Epithelial cell of esophagus (primary cell): ENCODE measurements around the gene MMP17.

Source experiments
- DNase-seq: peaks from one replicate; pipeline ENCODE4 v3.0.0; 2010; ENCODE audit warnings: low read depth
- H3K4me3 ChIP-seq: 2 replicates; pipeline ENCODE4 v1.5.1; 2011; ENCODE audit warnings: mild to moderate bottlenecking, low read length, control low read depth
- TF ChIP-seq, protein P1 (sequence below): IDR thresholded peaks from 2 replicates; pipeline ENCODE4 v1.5.1; 2011; ENCODE audit warnings: low read depth, mild to moderate bottlenecking, low read length, control low read depth, inconsistent platforms; ENCODE audit not compliant: insufficient read depth; ENCODE audit errors: missing control alignments

The MMP17 gene

DNA sequence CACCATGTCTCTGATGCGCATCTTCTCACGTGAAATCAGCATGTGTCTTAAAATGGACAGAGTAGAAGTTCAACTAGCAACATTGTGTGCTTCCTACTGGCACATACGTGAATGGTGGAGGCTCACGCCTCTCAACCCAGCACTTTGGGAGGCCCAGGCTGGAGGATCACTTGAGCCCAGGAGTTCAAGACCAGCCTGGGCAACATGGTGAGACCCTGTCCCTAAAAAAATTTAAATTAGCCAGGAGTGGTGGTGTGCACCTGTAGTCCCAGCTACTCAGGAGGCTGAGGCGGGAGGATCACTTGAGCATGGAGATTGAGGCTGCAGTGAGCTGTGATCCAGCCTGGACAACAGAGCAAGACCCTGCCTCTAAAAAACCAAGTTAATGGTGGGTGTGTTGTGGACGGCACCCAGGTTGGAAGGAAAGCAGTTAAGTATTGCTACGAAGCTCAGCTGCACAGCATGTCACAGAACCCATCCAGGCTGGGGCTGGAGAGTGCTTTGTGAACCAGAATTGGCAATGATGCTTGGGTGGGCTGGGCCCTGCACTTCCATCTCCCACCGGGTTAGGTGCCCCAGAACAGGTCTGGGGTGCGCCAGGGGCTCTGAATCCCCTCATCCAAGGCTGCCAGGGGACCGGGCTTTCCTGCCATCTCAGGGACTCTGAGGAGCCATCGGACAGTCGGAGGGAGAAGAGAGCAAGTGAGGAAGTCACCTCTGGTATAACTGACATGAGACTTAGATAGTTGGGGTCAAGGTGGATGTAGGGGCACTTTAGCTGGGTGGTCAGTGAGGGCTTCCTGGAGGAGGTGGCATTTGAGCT lies 33.3 kb downstream of the MMP17 start:
- no peak overlapping the region for H3K4me3 ChIP-seq
- no peak for DNase-seq
- TF ChIP-seq, protein P1, sequence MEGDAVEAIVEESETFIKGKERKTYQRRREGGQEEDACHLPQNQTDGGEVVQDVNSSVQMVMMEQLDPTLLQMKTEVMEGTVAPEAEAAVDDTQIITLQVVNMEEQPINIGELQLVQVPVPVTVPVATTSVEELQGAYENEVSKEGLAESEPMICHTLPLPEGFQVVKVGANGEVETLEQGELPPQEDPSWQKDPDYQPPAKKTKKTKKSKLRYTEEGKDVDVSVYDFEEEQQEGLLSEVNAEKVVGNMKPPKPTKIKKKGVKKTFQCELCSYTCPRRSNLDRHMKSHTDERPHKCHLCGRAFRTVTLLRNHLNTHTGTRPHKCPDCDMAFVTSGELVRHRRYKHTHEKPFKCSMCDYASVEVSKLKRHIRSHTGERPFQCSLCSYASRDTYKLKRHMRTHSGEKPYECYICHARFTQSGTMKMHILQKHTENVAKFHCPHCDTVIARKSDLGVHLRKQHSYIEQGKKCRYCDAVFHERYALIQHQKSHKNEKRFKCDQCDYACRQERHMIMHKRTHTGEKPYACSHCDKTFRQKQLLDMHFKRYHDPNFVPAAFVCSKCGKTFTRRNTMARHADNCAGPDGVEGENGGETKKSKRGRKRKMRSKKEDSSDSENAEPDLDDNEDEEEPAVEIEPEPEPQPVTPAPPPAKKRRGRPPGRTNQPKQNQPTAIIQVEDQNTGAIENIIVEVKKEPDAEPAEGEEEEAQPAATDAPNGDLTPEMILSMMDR, result no peak

DNA sequence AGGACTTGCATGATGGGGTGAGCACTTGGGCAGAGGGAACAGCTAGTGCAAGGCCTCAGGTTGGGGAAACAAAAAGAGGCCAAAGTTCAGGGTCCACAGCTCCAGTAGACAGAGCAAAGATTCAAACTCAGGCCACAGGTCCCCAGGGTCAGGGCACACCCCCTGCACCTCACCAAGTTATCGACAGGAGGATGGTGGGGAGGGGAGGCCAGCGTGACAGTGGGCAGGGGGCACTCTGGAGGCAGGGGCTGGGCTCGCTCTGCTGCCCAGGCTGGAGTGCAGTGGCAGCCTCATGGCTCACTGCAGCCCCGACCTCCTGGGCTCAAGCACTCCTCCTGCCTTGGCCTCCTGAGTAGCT lies 33.9 kb downstream of the MMP17 start:
- no peak for DNase-seq
- no peak overlapping the region for H3K4me3 ChIP-seq
- TF ChIP-seq, protein P1, result no peak

DNA sequence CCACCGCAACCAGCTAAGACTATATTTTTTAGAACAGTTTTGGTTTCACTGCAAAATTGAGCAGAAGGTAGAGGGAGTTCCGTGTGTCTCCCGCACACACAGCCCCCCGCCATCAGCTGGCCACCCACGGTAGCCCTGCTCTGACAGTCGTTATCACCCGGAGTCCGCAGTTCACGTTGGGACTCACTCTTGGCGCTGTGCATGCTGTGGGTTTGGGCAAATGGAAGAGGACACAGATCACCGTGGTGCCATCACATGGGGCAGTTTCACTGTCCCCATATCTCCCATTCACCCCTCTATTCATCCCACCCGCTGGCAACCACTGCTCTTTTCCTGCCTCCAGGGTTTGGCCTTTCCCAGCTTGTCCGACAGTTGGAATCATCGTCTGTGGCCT lies 34.4 kb downstream of the MMP17 start:
- TF ChIP-seq, protein P1, result no peak
- DNase-seq, result no peak
- no peak overlapping the region for H3K4me3 ChIP-seq

DNA sequence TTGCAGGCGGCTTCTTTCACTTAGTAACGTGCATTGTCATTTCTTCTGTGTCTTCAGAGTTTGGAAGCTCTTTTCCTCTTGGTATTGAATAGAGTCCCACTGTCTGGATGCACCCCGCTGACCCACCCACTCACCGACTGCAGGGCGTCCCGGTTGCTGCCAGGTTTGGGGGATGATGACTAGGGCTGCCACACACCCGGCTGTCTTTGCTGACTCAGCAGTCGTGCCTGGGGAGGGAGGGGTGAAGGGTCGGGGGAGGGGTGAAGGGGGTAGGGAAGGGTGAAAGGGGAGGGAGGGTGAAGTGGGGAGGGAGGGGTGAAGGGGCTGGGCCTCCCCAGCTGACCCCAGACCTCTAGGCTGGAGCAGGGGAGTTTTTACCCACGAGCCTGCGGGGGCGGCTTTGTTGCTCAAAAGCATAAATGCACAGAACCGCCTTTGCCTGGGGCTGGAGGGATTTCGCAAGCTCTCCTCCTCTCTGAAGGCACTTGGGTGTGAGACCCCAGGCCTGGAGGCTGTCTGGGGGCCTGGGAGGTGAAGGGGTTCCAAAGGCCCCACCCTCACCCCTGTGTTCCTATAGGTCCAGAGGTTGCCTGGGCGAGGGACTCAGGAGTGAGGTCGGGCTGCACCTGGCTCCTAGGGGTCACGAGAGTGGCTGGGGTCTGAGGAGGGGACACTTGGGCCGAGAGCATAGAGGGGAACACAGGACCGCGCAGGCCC lies 35.0 kb downstream of the MMP17 start:
- peak; percentile 45 for DNase-seq
- TF ChIP-seq, protein P1, result no peak
- no peak overlapping the region for H3K4me3 ChIP-seq

DNA sequence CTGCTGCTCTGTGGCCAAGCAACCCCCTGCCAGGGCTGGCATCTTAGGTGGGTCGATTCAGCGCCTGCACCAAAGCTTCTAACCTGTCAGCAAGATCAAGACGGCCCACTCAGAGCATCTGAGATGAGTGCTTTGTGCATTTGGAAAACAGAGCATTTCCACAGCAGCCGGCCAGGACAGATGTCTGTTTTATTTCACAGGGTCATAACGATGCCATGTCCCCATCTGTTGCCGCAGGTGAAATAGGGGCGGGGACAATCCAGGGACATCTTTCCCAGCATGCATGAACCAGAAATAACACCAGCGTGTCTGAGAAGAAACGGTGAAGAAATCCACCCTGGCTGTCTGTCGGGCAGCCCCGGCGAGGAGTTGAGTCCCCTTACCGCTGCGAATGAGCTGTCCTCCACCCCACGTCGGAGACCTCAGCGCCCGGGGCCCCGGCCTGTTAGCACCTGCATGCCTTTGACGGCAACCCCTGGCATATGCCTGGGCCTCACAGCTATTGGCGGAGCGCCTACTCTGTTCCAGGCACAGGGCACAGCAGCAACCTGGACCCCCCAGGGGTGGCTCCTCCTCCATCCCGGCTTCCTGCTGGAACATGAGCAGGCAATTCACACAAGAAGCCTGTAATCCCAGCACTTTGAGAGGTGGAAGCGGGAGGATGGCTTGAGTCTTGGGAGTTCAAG lies 35.7 kb downstream of the MMP17 start:
- TF ChIP-seq, protein P1, result no peak
- no peak for DNase-seq
- no peak overlapping the region for H3K4me3 ChIP-seq

DNA sequence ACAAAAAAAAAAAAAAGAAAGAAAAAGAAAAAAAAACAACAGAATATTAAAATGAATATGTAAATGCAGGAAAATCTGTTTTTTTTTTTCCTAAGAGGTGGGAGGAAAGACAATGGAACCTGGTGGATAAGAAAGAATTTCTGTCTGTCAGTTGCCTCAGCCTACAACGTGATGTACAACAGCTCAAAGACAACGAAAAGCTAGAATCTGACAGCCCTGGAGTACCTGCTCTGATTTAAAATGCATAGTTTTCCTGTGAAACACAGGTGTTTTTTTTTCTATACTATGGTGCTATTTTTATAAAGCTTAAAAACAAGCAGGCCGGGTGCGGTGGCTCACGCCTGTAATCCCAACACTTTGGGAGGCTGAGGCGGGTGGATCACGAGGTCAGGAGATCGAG lies 36.3 kb downstream of the MMP17 start:
- DNase-seq, result no peak
- TF ChIP-seq, protein P1, result no peak
- no peak overlapping the region for H3K4me3 ChIP-seq
